ENCODE data around the gene CFAP46. TPM values are rescaled to one million over a fixed set of nuclear protein-coding genes. Genes with fewer than 3 reads are reported as not detected.

CFAP46 gene
- total and polyA plus RNA-seq, 4 donors = 0.33 to 0.59 (median 0.42) TPM

GRCh38 chr10:132783940-132784865 lies 158.2 kb downstream of the CFAP46 start (continued):
- TF ChIP-seq MAX (IDR thresholded peaks at IDR 0.05) = no peak
- TF ChIP-seq HNF4G (IDR thresholded peaks at IDR 0.05) = no peak
- no peak for TF ChIP-seq ATF3 (IDR thresholded peaks at IDR 0.05)
- no peak for TF ChIP-seq YY1 (IDR thresholded peaks at IDR 0.05)
- no peak for TF ChIP-seq CTCF (IDR thresholded peaks at IDR 0.05; ENCODE audit: low read depth, low read length, missing input control)
- no peak for TF ChIP-seq SP1 (IDR thresholded peaks at IDR 0.05)
- no peak for TF ChIP-seq RAD21 (IDR thresholded peaks at IDR 0.05)
- no peak for TF ChIP-seq GABPA (IDR thresholded peaks at IDR 0.05 in 1 of 2, conservative IDR thresholded peaks at IDR 0.05 in 1 of 2)

- H3K4me1 ChIP-seq (ENCODE audit: control insufficient read depth in 4 of 4, insufficient read depth in 4 of 4, low read length in 3 of 4) = peaks cover 2 to 19% (median 6%) of the 10 kb centered on the region in 4 donors
- H3K9ac ChIP-seq (ENCODE audit: low read depth in 1 of 2, low read length in 2 of 2) = no peak overlapping the region
- WGBS = 86% methylated on average over 30 of the region's 30 CpGs
- no peak overlapping the region for H3K4me3 ChIP-seq (ENCODE audit: low read depth in 1 of 3, low read length in 3 of 3)
- no peak for DNase-seq (ENCODE audit: low spot score)
- TF ChIP-seq HNF4G (IDR thresholded peaks at IDR 0.05) = no peak
- no peak for TF ChIP-seq ZBTB33 (IDR thresholded peaks at IDR 0.05)
- no peak for TF ChIP-seq GABPA (IDR thresholded peaks at IDR 0.05 in 1 of 2, conservative IDR thresholded peaks at IDR 0.05 in 1 of 2)
- TF ChIP-seq NR2F2 (IDR thresholded peaks at IDR 0.05) = no peak
- no peak for TF ChIP-seq RXRA (IDR thresholded peaks at IDR 0.05)
- no peak for TF ChIP-seq EGR1 (IDR thresholded peaks at IDR 0.05; ENCODE audit: low read depth in 2 of 2)
- TF ChIP-seq HNF4A (conservative IDR thresholded peaks at IDR 0.05) = no peak
- no peak for TF ChIP-seq JUND (IDR thresholded peaks at IDR 0.05)
- TF ChIP-seq TAF1 (conservative IDR thresholded peaks at IDR 0.05) = no peak
- H3K27ac ChIP-seq (ENCODE audit: low read depth in 1 of 2, low read length in 2 of 2) = no peak overlapping the region
- H3K36me3 ChIP-seq (ENCODE audit: control insufficient read depth in 4 of 4, insufficient read depth in 3 of 4, low read depth in 1 of 4, low read length in 3 of 4) = peaks cover 6 to 24% (median 13%) of the 10 kb centered on the region in 4 donors
- H3K9me3 ChIP-seq (ENCODE audit: control insufficient read depth in 4 of 4, low read length in 3 of 4) = peaks cover 0 to 10% (median 3%) of the 10 kb centered on the region in 4 donors
- H3K27me3 ChIP-seq (ENCODE audit: control insufficient read depth in 4 of 4, insufficient read depth in 4 of 4, low read length in 3 of 4) = peaks cover 0 to 39% (median 1%) of the 10 kb centered on the region in 4 donors
Measured at GRCh38 chr10:132783165-132783939, 159.0 kb downstream of the CFAP46 start.

All from liver (tissue), 9 donors.